HTERT RPE-1 (cell line): ENCODE data around the gene STK11.

Experiments used
- in situ Hi-C: fragments of 300-500 bp; cut with MboI; formaldehyde crosslinking; loops from 4 replicates; pipeline ENCODE4 v1.14.3; 2020; ENCODE audit warnings: low sequenced_read_pairs

STK11 gene

GRCh38 chr19:1248786-1249297 lies 43.3 kb downstream of the STK11 start:
- in situ Hi-C loops = no loop called here

- in situ Hi-C loops = no loop called here
Observed at GRCh38 chr19:1249298-1249989, 43.9 kb downstream of the STK11 start.

- in situ Hi-C loops = no loop called here
Observed at GRCh38 chr19:1249990-1250436, 44.4 kb downstream of the STK11 start.

GRCh38 chr19:1250437-1251260 lies 45.1 kb downstream of the STK11 start:
- in situ Hi-C loops = no loop called here

- in situ Hi-C loops = no loop called here
Observed at GRCh38 chr19:1251330-1252220, 46.0 kb downstream of the STK11 start.

GRCh38 chr19:1252221-1252820 lies 46.7 kb downstream of the STK11 start:
- in situ Hi-C loops = no loop called here

GRCh38 chr19:1252821-1253513 lies 47.4 kb downstream of the STK11 start:
- in situ Hi-C loops = no loop called here

GRCh38 chr19:1253514-1254080 lies 48.0 kb downstream of the STK11 start:
- in situ Hi-C loops = no loop called here

- in situ Hi-C loops = no loop called here
Observed at GRCh38 chr19:1254081-1254527, 48.5 kb downstream of the STK11 start.

GRCh38 chr19:1254530-1255185 lies 49.1 kb downstream of the STK11 start:
- in situ Hi-C loops = no loop called here

GRCh38 chr19:1255186-1256161 lies 49.9 kb downstream of the STK11 start:
- in situ Hi-C loops = no loop called here

GRCh38 chr19:1256646-1257474 lies 51.3 kb downstream of the STK11 start:
- in situ Hi-C loops = no loop called here

- in situ Hi-C loops = no loop called here
Observed at GRCh38 chr19:1257475-1258162, 52.0 kb downstream of the STK11 start.

GRCh38 chr19:1258163-1258492 lies 52.5 kb downstream of the STK11 start:
- in situ Hi-C loops = no loop called here

- in situ Hi-C loops = no loop called here
Observed at GRCh38 chr19:1258707-1259205, 53.2 kb downstream of the STK11 start.

- in situ Hi-C loops = no loop called here
Observed at GRCh38 chr19:1259206-1259875, 53.8 kb downstream of the STK11 start.
